Astrocyte (in vitro differentiated cells and primary cell): Measurements from ENCODE around the gene TOM1L1. TPM values are rescaled to one million over a fixed set of nuclear protein-coding genes. Genes with fewer than 3 reads are reported as not detected.
A peak's percentile ranks its signal among the peaks of the same experiment; 100 is the strongest.

ENCODE experiments used
- DNase-seq: peaks from one replicate; pipeline ENCODE4 v3.0.0-alpha.2; 2010; ENCODE audit warnings: low read depth
- FAIRE-seq: peaks from 2 replicates; lab custom pipeline; 2011; peaks lifted over from hg19 to GRCh38; lab: Jason Lieb, UNC
- H2AFZ ChIP-seq: 2 replicates; pipeline ENCODE4 v1.6.0; 2012; ENCODE audit warnings: low read depth, low read length, inconsistent platforms
- H3K27ac ChIP-seq: 2 replicates; pipeline ENCODE4 v1.5.1; 2011; ENCODE audit warnings: low read depth, low read length, inconsistent platforms
- H3K27me3 ChIP-seq: 2 replicates; pipeline ENCODE4 v1.6.0; 2011; ENCODE audit warnings: low read length, inconsistent platforms; ENCODE audit not compliant: insufficient read depth
- H3K36me3 ChIP-seq: 2 replicates; pipeline ENCODE4 v1.5.1; 2011; ENCODE audit warnings: low read length, inconsistent platforms; ENCODE audit not compliant: insufficient read depth
- H3K4me1 ChIP-seq: 2 replicates; pipeline ENCODE4 v1.5.1; 2011; ENCODE audit warnings: low read length, inconsistent platforms; ENCODE audit not compliant: insufficient read depth
- H3K4me2 ChIP-seq: 2 replicates; pipeline ENCODE4 v1.6.0; 2012; ENCODE audit warnings: low read length, inconsistent platforms
- H3K4me3 ChIP-seq: 2 replicates; pipeline ENCODE4 v1.5.1; 2011; ENCODE audit warnings: low read depth, mild to moderate bottlenecking, low read length, inconsistent platforms; ENCODE audit not compliant: insufficient read depth
- H3K79me2 ChIP-seq: 2 replicates; pipeline ENCODE4 v1.6.0; 2012; ENCODE audit warnings: mild to moderate bottlenecking, low read length, inconsistent platforms; ENCODE audit not compliant: insufficient read depth
- H3K9ac ChIP-seq: 2 replicates; pipeline ENCODE4 v1.6.0; 2012; ENCODE audit warnings: mild to moderate bottlenecking, low read length, inconsistent platforms
- H3K9me3 ChIP-seq: 2 replicates; pipeline ENCODE4 v1.5.1; 2012; ENCODE audit warnings: low read depth, mild to moderate bottlenecking, low read length, inconsistent platforms; ENCODE audit not compliant: insufficient read depth
- H4K20me1 ChIP-seq: 2 replicates; pipeline ENCODE4 v1.6.0; 2012; ENCODE audit warnings: low read length, inconsistent platforms; ENCODE audit not compliant: insufficient read depth
- H3K27ac Mint-ChIP-seq: one replicate; pipeline ENCODE4 v1.8.0; 2021; ENCODE audit warnings: mild to moderate bottlenecking, mixed read lengths; ENCODE audit not compliant: unreplicated experiment
- H3K27me3 Mint-ChIP-seq: one replicate; pipeline ENCODE4 v1.8.0; 2021; ENCODE audit warnings: low read depth, mixed read lengths; ENCODE audit not compliant: unreplicated experiment
- H3K36me3 Mint-ChIP-seq: one replicate; pipeline ENCODE4 v1.8.0; 2021; ENCODE audit warnings: low read depth, mixed read lengths; ENCODE audit not compliant: unreplicated experiment
- H3K4me1 Mint-ChIP-seq: one replicate; pipeline ENCODE4 v1.8.0; 2021; ENCODE audit warnings: low read depth, mixed read lengths; ENCODE audit not compliant: unreplicated experiment
- H3K4me3 Mint-ChIP-seq: one replicate; pipeline ENCODE4 v1.8.0; 2021; ENCODE audit warnings: mild to moderate bottlenecking, moderate library complexity, mixed read lengths; ENCODE audit not compliant: unreplicated experiment
- H3K9me3 Mint-ChIP-seq: one replicate; pipeline ENCODE4 v1.8.0; 2021; ENCODE audit warnings: mild to moderate bottlenecking, mixed read lengths; ENCODE audit not compliant: unreplicated experiment
- CTCF ChIP-seq: IDR thresholded peaks from 2 replicates; pipeline ENCODE4 v1.5.1; 2011; ENCODE audit warnings: low read depth, mild to moderate bottlenecking, inconsistent platforms, low read length, moderate library complexity; ENCODE audit not compliant: insufficient read depth
- EZH2 ChIP-seq: IDR thresholded peaks from 2 replicates; pipeline ENCODE4 v1.6.1; 2012; ENCODE audit warnings: mild to moderate bottlenecking, low read length, inconsistent platforms; ENCODE audit not compliant: insufficient read depth
- total RNA-seq: library from RNA; stranded (reverse); gene quantifications from 2 replicates; pipeline ENCODE4 v1.2.1, GENCODE V29; 2021

TOM1L1 gene
- total RNA-seq, 1 donor from 2014 or later: 27.1 TPM

GRCh38 chr17:54888981-54889380 lies 11.7 kb upstream of the TOM1L1 start:
- Histone ChIP-seq H4K20me1 (no peaks in the 10 kb centered on the region), H3K4me3 (no peak overlapping the region), H3K27ac (no peak overlapping the region), H3K36me3 (no peaks in the 10 kb centered on the region), H3K79me2 (no peaks in the 10 kb centered on the region), H3K9ac (no peak overlapping the region), H3K4me1 (no peaks in the 10 kb centered on the region), H3K4me2 (no peak overlapping the region), H3K9me3 (no peaks in the 10 kb centered on the region), H3K27me3 (peaks cover 1% of the 10 kb centered on the region), H2AFZ (no peak overlapping the region)
- no peak overlapping the region for H3K27ac Mint-ChIP-seq
- H3K4me3 Mint-ChIP-seq: no peak overlapping the region
- no peak for DNase-seq
- H3K4me1 Mint-ChIP-seq: peaks cover 3% of the 10 kb centered on the region
- TF ChIP-seq EZH2: no peak
- TF ChIP-seq CTCF: no peak
- no peak for FAIRE-seq
- no peaks in the 10 kb centered on the region for H3K27me3 Mint-ChIP-seq
- H3K36me3 Mint-ChIP-seq: no peaks in the 10 kb centered on the region
- H3K9me3 Mint-ChIP-seq: no peaks in the 10 kb centered on the region

GRCh38 chr17:54891176-54891821 lies 9.4 kb upstream of the TOM1L1 start:
- no peak overlapping the region for H2AFZ ChIP-seq
- H3K27ac Mint-ChIP-seq: peak overlapping the region; percentile 80
- H3K36me3 ChIP-seq: no peaks in the 10 kb centered on the region
- no peaks in the 10 kb centered on the region for H3K27me3 Mint-ChIP-seq
- FAIRE-seq (no peak), DNase-seq (peak; percentile 53)
- H3K9ac ChIP-seq: no peak overlapping the region
- no peak overlapping the region for H3K4me3 ChIP-seq
- H3K79me2 ChIP-seq: no peaks in the 10 kb centered on the region
- H3K27ac ChIP-seq: no peak overlapping the region
- H3K4me3 Mint-ChIP-seq: no peak overlapping the region
- no peak overlapping the region for H3K4me2 ChIP-seq
- no peaks in the 10 kb centered on the region for H3K9me3 ChIP-seq
- peak; percentile 40 for TF ChIP-seq CTCF
- TF ChIP-seq EZH2: no peak
- H3K27me3 ChIP-seq: peaks cover 5% of the 10 kb centered on the region
- H3K36me3 Mint-ChIP-seq: no peaks in the 10 kb centered on the region
- peaks cover 3% of the 10 kb centered on the region for H3K4me1 Mint-ChIP-seq
- H3K4me1 ChIP-seq: no peaks in the 10 kb centered on the region
- H4K20me1 ChIP-seq: no peaks in the 10 kb centered on the region
- H3K9me3 Mint-ChIP-seq: no peaks in the 10 kb centered on the region

- Mint-ChIP-seq H3K27ac (no peak overlapping the region), H3K9me3 (no peaks in the 10 kb centered on the region)
- no peak for FAIRE-seq
These were observed 8.3 kb upstream of the TOM1L1 start for GRCh38 chr17:54892360-54892759.

More at GRCh38 chr17:54892360-54892759, 8.3 kb upstream of the TOM1L1 start:
- DNase-seq: no peak
- Mint-ChIP-seq H3K4me3 (no peak overlapping the region), H3K36me3 (no peaks in the 10 kb centered on the region), H3K27me3 (no peaks in the 10 kb centered on the region), H3K4me1 (peaks cover 3% of the 10 kb centered on the region)
- H3K4me2 ChIP-seq: no peak overlapping the region
- no peaks in the 10 kb centered on the region for H3K4me1 ChIP-seq
- no peak overlapping the region for H3K9ac ChIP-seq
- H3K4me3 ChIP-seq: no peak overlapping the region
- H3K9me3 ChIP-seq: no peaks in the 10 kb centered on the region
- H3K27ac ChIP-seq: no peak overlapping the region
- H2AFZ ChIP-seq: no peak overlapping the region
- TF ChIP-seq EZH2: no peak
- no peak for TF ChIP-seq CTCF
- no peaks in the 10 kb centered on the region for H3K36me3 ChIP-seq
- H3K27me3 ChIP-seq: peaks cover 5% of the 10 kb centered on the region
- no peaks in the 10 kb centered on the region for H4K20me1 ChIP-seq
- no peaks in the 10 kb centered on the region for H3K79me2 ChIP-seq
